K562 (cell line): ENCODE results near the gene ZXDB. TPM values are rescaled to one million over a fixed set of nuclear protein-coding genes. Genes with fewer than 3 reads are reported as not detected.
"Not testable (repeated sequence)": the region's sequence is repeated elsewhere in the genome, so short reads cannot be mapped to it uniquely, and the experiment has no call there.

Experiments used
- ATAC-seq: fragments of 200-7000 bp; cut with Tn5 transposase; 3 replicates; pipeline ENCODE4 v1.9.1; 2020; ENCODE audit warnings: moderate library complexity
- Bru-seq: library from RNA; stranded (reverse); fragments of 400-500 nt; gene quantifications from one replicate; lab custom pipeline; 2021; lab: Mats Ljungman, UMichigan
- BruChase-seq, 2 experiments: library from RNA; stranded (reverse); fragments of 400-500 nt; gene quantifications; one replicate each; lab custom pipeline; 2021; lab: Mats Ljungman, UMichigan
- BruUV-seq: library from RNA; stranded (reverse); fragments of 400-500 nt; replicated peaks from 2 replicates; lab custom pipeline; 2021; lab: Mats Ljungman, UMichigan
- CTCF ChIA-PET: fragments of 300-600 bp; formaldehyde crosslinking; extraction: SDS; loops from one replicate; lab custom pipeline; 2021; ENCODE audit warnings: low intra/inter-chr PET ratio; lab: Yijun Ruan, JAX
- POLR2A ChIA-PET: fragments of 300-600, 350-650 bp; sonication (Branson Sonifier 250); formaldehyde crosslinking; extraction: SDS; loops from one replicate; lab custom pipeline; 2021; ENCODE audit warnings: antibody characterized with exemption, inconsistent platforms; lab: Yijun Ruan, JAX
- DNase-seq, 4 experiments: peaks; one replicate each; pipeline versions ENCODE4 v3.0.0 to v3.0.0-alpha.2; 2011 to 2018; ENCODE audit warnings: low spot score in 3 of 4, mixed read lengths in 3 of 4; ENCODE audit errors: extremely low read depth in 1 of 4
- FAIRE-seq: peaks from 2 replicates; lab custom pipeline; 2011; peaks lifted over from hg19 to GRCh38; lab: Jason Lieb, UNC
- H2AFZ ChIP-seq: 2 replicates; pipeline ENCODE4 v1.6.0; 2011; ENCODE audit warnings: low read depth, low read length, control low read depth, inconsistent platforms
- H3K27ac ChIP-seq: fragments of 200-600 bp; 3 replicates; pipeline ENCODE4 v1.8.0; 2011; ENCODE audit warnings: low read depth, mild to moderate bottlenecking, control low read depth, inconsistent platforms, low read length, moderate library complexity, mixed read lengths; ENCODE audit errors: extremely low read depth
- H3K27me3 ChIP-seq, 2 experiments: fragments of 300-600 bp in 1 of 2; 2 replicates in 1 of 2; 3 replicates in 1 of 2; pipeline versions ENCODE4 v1.6.0 to v1.8.0; 2011; ENCODE audit warnings: inconsistent platforms in 2 of 2, low read length in 2 of 2, mild to moderate bottlenecking in 1 of 2, mixed read lengths in 1 of 2, moderate library complexity in 1 of 2; ENCODE audit not compliant: control insufficient read depth in 2 of 2, insufficient read depth in 2 of 2
- H3K36me3 ChIP-seq: fragments of 300-600 bp; 3 replicates; pipeline ENCODE4 v1.8.0; 2011; ENCODE audit warnings: mild to moderate bottlenecking, low read length, inconsistent platforms; ENCODE audit not compliant: control insufficient read depth, insufficient read depth
- H3K4me1 ChIP-seq, 2 experiments: fragments of 200-600 bp in 1 of 2; replicated peaks in 1 of 2; 2 replicates in 1 of 2; 3 replicates in 1 of 2; pipeline versions ENCODE4 v1.5.1 to v1.8.0; 2011; ENCODE audit warnings: inconsistent platforms in 2 of 2, low read length in 2 of 2, mild to moderate bottlenecking in 1 of 2, mixed read lengths in 1 of 2, moderate library complexity in 1 of 2; ENCODE audit not compliant: control insufficient read depth in 2 of 2, insufficient read depth in 2 of 2
- H3K4me2 ChIP-seq: 2 replicates; pipeline ENCODE4 v1.6.1; 2011; ENCODE audit warnings: low read length, control low read depth, inconsistent platforms, mixed read lengths; ENCODE audit not compliant: insufficient read depth
- H3K4me3 ChIP-seq: fragments of 200-600 bp; sonication (generic), shearing (Covaris generic); 2 replicates; pipeline ENCODE4 v1.5.1; 2016; ENCODE audit warnings: control low read depth, inconsistent platforms
- H3K79me2 ChIP-seq: fragments of 200-600 bp; 3 replicates; pipeline ENCODE4 v1.8.0; 2011; ENCODE audit warnings: low read length, inconsistent platforms; ENCODE audit not compliant: control insufficient read depth, insufficient read depth
- H3K9ac ChIP-seq, 2 experiments: 2 replicates each; pipeline versions ENCODE4 v1.6.0 to v1.6.1; 2011; ENCODE audit warnings: low read depth in 2 of 2, low read length in 2 of 2, control low read depth in 1 of 2, inconsistent platforms in 1 of 2, mild to moderate bottlenecking in 1 of 2, mixed read lengths in 1 of 2; ENCODE audit not compliant: insufficient read depth in 1 of 2
- H3K9me1 ChIP-seq: one replicate; pipeline ENCODE4 v1.6.0; 2011; ENCODE audit warnings: inconsistent platforms, mild to moderate bottlenecking, low read length, moderate library complexity; ENCODE audit not compliant: control insufficient read depth, insufficient read depth
- H3K9me3 ChIP-seq: replicated peaks from 2 replicates; pipeline ENCODE4 v1.5.1; 2011; ENCODE audit warnings: low read depth, low read length, inconsistent platforms; ENCODE audit not compliant: control insufficient read depth, insufficient read depth
- H4K20me1 ChIP-seq: replicated peaks from 2 replicates; pipeline ENCODE4 v1.6.1; 2011; ENCODE audit warnings: low read length, inconsistent platforms, mixed read lengths; ENCODE audit not compliant: control insufficient read depth, insufficient read depth
- WGBS: fragments of 100-300 bp; shearing (Covaris generic); methylation state at CpG from one replicate; pipeline ENCODE4 v1.1.6; 2016; ENCODE audit warnings: low coverage, mixed read lengths; ENCODE audit not compliant: insufficient coverage; ENCODE audit errors: missing lambda C conversion rate; 5-methylcytosine and 5-hydroxymethylcytosine counted together
- in situ Hi-C: fragments of 300-500 bp; cut with MboI; formaldehyde crosslinking; loops from 4 replicates; pipeline ENCODE4 v1.15.0; 2018; ENCODE audit warnings: inconsistent platforms, mixed read lengths
- intact Hi-C: fragments of 100-400 bp; cut with micrococcal nuclease; formaldehyde crosslinking; loops from 2 replicates; pipeline ENCODE4 v1.14.2; 2022
- long read RNA-seq, 3 experiments: library from polyadenylated mRNA in 2 of 3; library from RNA in 1 of 3; unstranded in 2 of 3; stranded (forward) in 1 of 3; transcript quantifications; one replicate each; pipeline ENCODE4 v2.0.0, GENCODE V29; 2019 to 2022
- polyA minus RNA-seq, 3 experiments: library from RNA; depleted of rRNA, polyadenylated mRNA; stranded (reverse); fragments of >200 nt; gene quantifications; 2 replicates each; pipeline ENCODE4 v1.2.3, GENCODE V29; 2011
- polyA plus RNA-seq, 8 experiments: library from polyadenylated mRNA; depleted of rRNA in 4 of 8; stranded (reverse) in 5 of 8; unstranded in 3 of 8; fragments of >200 nt; fragmentation: Nextera tagmentation in 2 of 8; fragmentation: Illumina TruSeq in 1 of 8; extraction: Ambion mirVana in 2 of 8; extraction: Trizol in 1 of 8; gene quantifications; 2 replicates each; pipeline versions ENCODE4 v1.2.1 to v1.2.3, GENCODE V29; 2011 to 2014; ENCODE audit warnings: inconsistent platforms in 1 of 8, missing spikeins in 1 of 8
- total RNA-seq, 7 experiments: library from RNA; depleted of rRNA in 6 of 7; stranded (reverse); fragments of >200 nt in 6 of 7; fragmentation: Illumina TruSeq in 2 of 7; extraction: Trizol in 2 of 7; gene quantifications; 2 replicates each; pipeline versions ENCODE4 v1.2.1 to v1.2.3, GENCODE V29; 2011 to 2021; ENCODE audit warnings: low replicate concordance in 1 of 7
- TF ChIP-seq, protein P1 (sequence below), 2 experiments: fragments of 450-650 bp; IDR thresholded peaks; 2 replicates each; pipeline ENCODE4 v1.6.1; 2018; ENCODE audit warnings: mild to moderate bottlenecking in 2 of 2, low read depth in 1 of 2; ENCODE audit not compliant: partially characterized antibody in 2 of 2

The ZXDB gene
- 2.5 and 3.6 TPM in 2 replicates for total RNA-seq (2011; cell fraction: chromatin; rRNA removed; ENCODE audit: low replicate concordance)
- total RNA-seq (2011; cell fraction: nucleolus; rRNA removed): 2.5 and 3.3 TPM in 2 replicates
- total RNA-seq (2011; cell fraction: nucleoplasm; rRNA removed): 3.1 and 4.0 TPM in 2 replicates
- 2.0 and 2.4 TPM in 2 replicates for total RNA-seq (2014; rRNA removed)
- total RNA-seq (2014; rRNA removed; fragmentation: Illumina TruSeq; extraction: Trizol): 2.3 and 2.5 TPM in 2 replicates
- 1.9 and 2.0 TPM in 2 replicates for total RNA-seq (2015; rRNA removed; fragmentation: Illumina TruSeq; extraction: Trizol)
- total RNA-seq (2021): 2.5 and 2.8 TPM in 2 replicates
- 2.6 and 3.0 TPM in 2 replicates for polyA plus RNA-seq (2011; rRNA removed)
- polyA plus RNA-seq (2011; cell fraction: cytosol; rRNA removed): 1.4 and 2.3 TPM in 2 replicates
- polyA plus RNA-seq (2011; cell fraction: nucleus; rRNA removed): 1.1 and 1.3 TPM in 2 replicates
- polyA plus RNA-seq (2012): 1.5 and 1.9 TPM in 2 replicates
- polyA plus RNA-seq (2014; fragmentation: Illumina TruSeq; extraction: Trizol): 1.7 and 2.0 TPM in 2 replicates
- under 1 TPM; 0.43 to 0.58 TPM for polyA plus RNA-seq (2014; fragmentation: Nextera tagmentation; extraction: Ambion mirVana)
- 1.1 and 1.3 TPM in 2 replicates for polyA plus RNA-seq (2014; rRNA removed)
- polyA minus RNA-seq (2011; rRNA and poly(A)+ RNA removed): 6.0 and 7.6 TPM in 2 replicates
- 2.9 and 3.1 TPM in 2 replicates for polyA minus RNA-seq (2011; cell fraction: cytosol; rRNA and poly(A)+ RNA removed)
- polyA minus RNA-seq (2011; cell fraction: nucleus; rRNA and poly(A)+ RNA removed): 3.4 and 6.1 TPM in 2 replicates
- percentile 67 among the genes with signal in this experiment for Bru-seq, nascent RNA
- BruChase-seq, experiment 1, labeled RNA remaining after a 2-hour chase: percentile 81 among the genes with signal in this experiment
- percentile 84 among the genes with signal in this experiment for BruChase-seq, experiment 2, labeled RNA remaining after a 6-hour chase
- long read RNA-seq, experiment 1, full-length matches to known transcripts: 1 of 1 reads
- long read RNA-seq, experiment 1, partial matches to known transcripts: 0 of 1 reads
- long read RNA-seq, experiment 1, other reads (novel, unspliced or antisense): 0 of 1 reads
- long read RNA-seq, experiment 2, full-length matches to known transcripts: 5 of 5 reads
- long read RNA-seq, experiment 2, partial matches to known transcripts: 0 of 5 reads
- long read RNA-seq, experiment 2, other reads (novel, unspliced or antisense): 0 of 5 reads
- long read RNA-seq, experiment 3: 0 reads

DNA sequence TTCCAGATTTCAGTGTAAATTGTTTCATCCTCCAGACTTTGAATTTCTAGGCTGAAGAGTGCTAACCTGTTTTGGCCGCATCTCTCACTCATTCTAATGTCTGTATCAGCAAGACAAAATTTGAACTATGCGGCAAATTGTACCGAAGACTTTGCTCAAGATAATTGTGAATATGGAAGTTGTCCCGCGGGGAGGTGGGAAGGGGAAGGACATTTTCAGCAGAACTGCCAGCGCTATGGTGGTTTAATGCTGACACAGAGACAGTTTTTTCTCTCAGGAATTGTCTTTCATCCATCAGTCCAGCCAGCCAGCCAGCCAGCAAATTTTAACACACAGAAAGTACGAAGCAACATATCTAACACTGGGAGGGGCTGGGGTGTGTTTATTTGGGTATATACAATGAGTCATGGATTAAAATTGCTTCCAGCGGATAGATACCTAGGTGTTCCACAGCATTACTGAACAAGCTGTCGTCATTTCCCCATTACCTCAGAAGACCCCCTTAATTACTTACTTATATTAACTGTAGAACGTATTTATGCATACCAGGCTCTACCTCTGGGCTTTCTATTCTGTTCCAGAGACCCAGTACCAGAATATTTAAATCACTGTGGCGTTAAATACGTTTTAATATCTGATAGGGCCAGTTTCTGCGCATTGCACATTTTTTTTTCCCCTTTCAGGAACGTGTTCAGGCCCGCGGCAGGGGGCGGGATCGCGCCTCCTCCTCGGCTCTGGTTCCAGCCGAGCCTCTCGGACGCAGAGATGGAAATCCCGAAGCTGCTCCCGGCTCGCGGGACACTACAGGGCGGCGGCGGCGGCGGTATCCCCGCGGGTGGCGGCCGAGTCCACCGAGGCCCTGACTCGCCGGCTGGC lies at the start of gene ZXDB:
ZXDB (plus strand) TSS at position 728 of the 876 bp plus-strand sequence; CDS start at position 766, 38 bp downstream.
- POLR2A ChIA-PET, H3K36me3 ChIP-seq, H3K9me3 ChIP-seq, H3K9me1 ChIP-seq, FAIRE-seq, CTCF ChIA-PET, H4K20me1 ChIP-seq, H3K4me1 ChIP-seq, H3K27me3 ChIP-seq, intact Hi-C loops, in situ Hi-C loops: not testable (repeated sequence)
- WGBS: 12% methylated on average over 12 of the region's 39 CpGs
- H3K4me3 ChIP-seq: peak within 1 kb of the TSS; percentile 43
- H3K79me2 ChIP-seq: peaks cover 12% of the 10 kb centered on the region
- H2AFZ ChIP-seq: peak within 1 kb of the TSS; percentile 69
- TF ChIP-seq, protein P1, sequence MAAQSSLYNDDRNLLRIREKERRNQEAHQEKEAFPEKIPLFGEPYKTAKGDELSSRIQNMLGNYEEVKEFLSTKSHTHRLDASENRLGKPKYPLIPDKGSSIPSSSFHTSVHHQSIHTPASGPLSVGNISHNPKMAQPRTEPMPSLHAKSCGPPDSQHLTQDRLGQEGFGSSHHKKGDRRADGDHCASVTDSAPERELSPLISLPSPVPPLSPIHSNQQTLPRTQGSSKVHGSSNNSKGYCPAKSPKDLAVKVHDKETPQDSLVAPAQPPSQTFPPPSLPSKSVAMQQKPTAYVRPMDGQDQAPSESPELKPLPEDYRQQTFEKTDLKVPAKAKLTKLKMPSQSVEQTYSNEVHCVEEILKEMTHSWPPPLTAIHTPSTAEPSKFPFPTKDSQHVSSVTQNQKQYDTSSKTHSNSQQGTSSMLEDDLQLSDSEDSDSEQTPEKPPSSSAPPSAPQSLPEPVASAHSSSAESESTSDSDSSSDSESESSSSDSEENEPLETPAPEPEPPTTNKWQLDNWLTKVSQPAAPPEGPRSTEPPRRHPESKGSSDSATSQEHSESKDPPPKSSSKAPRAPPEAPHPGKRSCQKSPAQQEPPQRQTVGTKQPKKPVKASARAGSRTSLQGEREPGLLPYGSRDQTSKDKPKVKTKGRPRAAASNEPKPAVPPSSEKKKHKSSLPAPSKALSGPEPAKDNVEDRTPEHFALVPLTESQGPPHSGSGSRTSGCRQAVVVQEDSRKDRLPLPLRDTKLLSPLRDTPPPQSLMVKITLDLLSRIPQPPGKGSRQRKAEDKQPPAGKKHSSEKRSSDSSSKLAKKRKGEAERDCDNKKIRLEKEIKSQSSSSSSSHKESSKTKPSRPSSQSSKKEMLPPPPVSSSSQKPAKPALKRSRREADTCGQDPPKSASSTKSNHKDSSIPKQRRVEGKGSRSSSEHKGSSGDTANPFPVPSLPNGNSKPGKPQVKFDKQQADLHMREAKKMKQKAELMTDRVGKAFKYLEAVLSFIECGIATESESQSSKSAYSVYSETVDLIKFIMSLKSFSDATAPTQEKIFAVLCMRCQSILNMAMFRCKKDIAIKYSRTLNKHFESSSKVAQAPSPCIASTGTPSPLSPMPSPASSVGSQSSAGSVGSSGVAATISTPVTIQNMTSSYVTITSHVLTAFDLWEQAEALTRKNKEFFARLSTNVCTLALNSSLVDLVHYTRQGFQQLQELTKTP (IDR thresholded peaks at IDR 0.05; ENCODE audit: low read depth in 1 of 2, partially characterized antibody in 2 of 2): peak in 1 of 2 experiments; percentile 70
- peak within 1 kb of the TSS; percentile 71 to 85 for H3K9ac ChIP-seq
- H3K27ac ChIP-seq: peak within 1 kb of the TSS; percentile 53
- peak in 3 of 4 experiments; percentile 5 to 11 (median 6) for DNase-seq
- ATAC-seq: peak; percentile 67
- peak within 1 kb of the TSS; percentile 49 for H3K4me2 ChIP-seq
- TSS peak; percentile 82 for BruUV-seq
